ENCODE measurements around the gene RAB5A.

Gene RAB5A

DNA sequence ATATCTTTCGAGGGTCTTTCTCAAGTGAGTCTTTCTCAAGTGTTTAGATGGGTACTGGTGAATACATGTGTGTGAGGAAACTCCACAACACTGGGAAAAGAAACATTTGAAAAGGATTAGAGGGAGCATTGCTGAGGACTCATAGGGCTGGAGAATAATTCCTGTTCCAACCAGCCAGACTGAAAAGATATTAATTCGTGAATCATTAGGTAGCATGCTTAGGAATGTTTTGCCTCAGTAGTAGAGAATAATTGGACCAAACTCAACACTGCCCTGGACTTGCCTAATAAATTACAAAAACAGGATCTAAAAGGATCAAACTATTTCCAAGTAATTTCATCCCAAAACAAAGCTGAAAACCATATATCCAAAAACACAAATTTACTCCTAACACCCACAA is 47.9 kb downstream of the RAB5A start:
- no peak overlapping the region for H3K4me3 ChIP-seq (ENCODE audit: control insufficient read depth, low read depth, low read length)
- TF ChIP-seq, protein P1, sequence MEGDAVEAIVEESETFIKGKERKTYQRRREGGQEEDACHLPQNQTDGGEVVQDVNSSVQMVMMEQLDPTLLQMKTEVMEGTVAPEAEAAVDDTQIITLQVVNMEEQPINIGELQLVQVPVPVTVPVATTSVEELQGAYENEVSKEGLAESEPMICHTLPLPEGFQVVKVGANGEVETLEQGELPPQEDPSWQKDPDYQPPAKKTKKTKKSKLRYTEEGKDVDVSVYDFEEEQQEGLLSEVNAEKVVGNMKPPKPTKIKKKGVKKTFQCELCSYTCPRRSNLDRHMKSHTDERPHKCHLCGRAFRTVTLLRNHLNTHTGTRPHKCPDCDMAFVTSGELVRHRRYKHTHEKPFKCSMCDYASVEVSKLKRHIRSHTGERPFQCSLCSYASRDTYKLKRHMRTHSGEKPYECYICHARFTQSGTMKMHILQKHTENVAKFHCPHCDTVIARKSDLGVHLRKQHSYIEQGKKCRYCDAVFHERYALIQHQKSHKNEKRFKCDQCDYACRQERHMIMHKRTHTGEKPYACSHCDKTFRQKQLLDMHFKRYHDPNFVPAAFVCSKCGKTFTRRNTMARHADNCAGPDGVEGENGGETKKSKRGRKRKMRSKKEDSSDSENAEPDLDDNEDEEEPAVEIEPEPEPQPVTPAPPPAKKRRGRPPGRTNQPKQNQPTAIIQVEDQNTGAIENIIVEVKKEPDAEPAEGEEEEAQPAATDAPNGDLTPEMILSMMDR (conservative IDR thresholded peaks at IDR 0.05; ENCODE audit: control insufficient read depth, insufficient read depth, low read depth, low read length): no peak
- DNase-seq (ENCODE audit: low read depth): peak; percentile 12

DNA sequence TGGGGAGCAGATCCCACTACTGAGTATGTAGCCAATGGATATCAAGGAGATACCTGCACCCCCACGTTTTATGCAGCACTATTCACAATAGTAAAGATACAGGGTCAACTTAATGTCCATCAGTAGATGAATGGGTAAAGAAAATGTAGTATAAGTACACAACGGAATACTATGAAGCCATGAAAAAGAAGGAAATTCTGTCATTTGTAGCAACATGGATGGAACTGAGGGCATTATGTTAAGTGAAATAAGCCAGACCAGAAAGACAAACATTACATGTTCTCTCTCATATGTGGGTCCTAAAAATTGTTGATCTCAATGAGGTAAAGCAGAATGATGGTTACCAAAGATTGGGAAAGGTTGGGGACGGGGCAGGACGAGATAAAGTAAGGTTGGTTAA is 50.6 kb downstream of the RAB5A start:
- DNase-seq (ENCODE audit: low read depth): no peak
- TF ChIP-seq, protein P1 (conservative IDR thresholded peaks at IDR 0.05; ENCODE audit: control insufficient read depth, insufficient read depth, low read depth, low read length): no peak
- H3K4me3 ChIP-seq (ENCODE audit: control insufficient read depth, low read depth, low read length): no peak overlapping the region

DNA sequence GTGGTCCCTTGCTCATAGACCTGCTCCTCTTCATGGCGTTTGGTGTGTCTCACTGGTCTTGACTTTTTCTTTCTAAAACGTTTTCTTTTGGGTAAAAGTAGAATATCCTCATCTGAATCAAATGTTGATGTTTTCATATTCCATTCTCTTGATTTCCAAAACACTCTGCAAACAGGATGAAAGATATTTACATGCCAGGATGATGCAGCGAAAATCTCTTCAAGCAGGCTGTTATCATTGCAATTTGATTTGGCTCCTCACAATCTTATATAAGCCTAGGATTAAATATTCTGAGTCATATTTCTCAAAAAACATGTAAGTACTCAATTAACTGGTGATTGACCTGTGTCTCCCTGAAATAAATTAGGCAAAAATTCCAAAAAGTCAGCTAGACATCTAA is 55.0 kb downstream of the RAB5A start:
- no peak for DNase-seq (ENCODE audit: low read depth)
- TF ChIP-seq, protein P1 (conservative IDR thresholded peaks at IDR 0.05; ENCODE audit: control insufficient read depth, insufficient read depth, low read depth, low read length): no peak
- H3K4me3 ChIP-seq (ENCODE audit: control insufficient read depth, low read depth, low read length): no peak overlapping the region

DNA sequence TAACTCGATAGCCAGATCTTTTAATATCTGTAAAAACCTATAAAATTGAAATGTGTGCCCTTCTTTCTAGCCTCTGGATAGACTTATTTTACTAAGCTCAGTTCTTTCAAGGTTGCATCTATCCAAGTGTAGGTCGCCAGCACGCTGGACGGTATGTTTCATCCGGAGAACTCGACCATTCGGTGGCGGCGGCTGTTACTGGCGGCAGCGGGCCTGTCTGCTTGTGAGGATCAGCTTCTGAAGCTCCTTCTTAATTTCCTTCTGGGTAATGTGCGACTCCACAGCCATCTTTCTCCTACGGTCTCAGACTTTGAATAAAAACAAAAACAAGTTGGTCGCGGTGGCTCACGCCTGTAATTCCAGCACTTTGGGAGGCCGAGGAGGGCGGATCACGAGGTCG is 61.1 kb downstream of the RAB5A start:
- no peak for DNase-seq (ENCODE audit: low read depth)
- H3K4me3 ChIP-seq (ENCODE audit: control insufficient read depth, low read depth, low read length): no peak overlapping the region
- TF ChIP-seq, protein P1 (conservative IDR thresholded peaks at IDR 0.05; ENCODE audit: control insufficient read depth, insufficient read depth, low read depth, low read length): no peak

DNA sequence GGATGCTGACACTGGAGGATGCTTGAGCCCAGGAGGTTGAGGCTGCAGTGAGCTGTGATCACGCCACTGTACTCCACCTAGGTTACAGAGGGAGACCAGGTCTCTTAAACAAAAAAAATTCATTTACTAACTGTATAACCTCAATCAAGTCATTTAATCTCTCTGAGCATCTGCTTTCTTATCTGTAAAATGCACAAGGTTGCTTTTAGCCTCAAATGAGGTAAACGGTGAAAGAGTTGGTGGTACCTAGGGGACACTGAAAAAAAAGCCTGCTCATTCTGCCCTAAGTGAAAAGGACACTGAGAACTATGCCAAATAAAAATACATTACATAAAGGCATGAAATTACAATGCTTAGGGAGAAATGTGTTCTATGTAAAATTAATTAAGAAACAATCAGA is 61.7 kb downstream of the RAB5A start:
- no peak for DNase-seq (ENCODE audit: low read depth)
- no peak overlapping the region for H3K4me3 ChIP-seq (ENCODE audit: control insufficient read depth, low read depth, low read length)
- TF ChIP-seq, protein P1 (conservative IDR thresholded peaks at IDR 0.05; ENCODE audit: control insufficient read depth, insufficient read depth, low read depth, low read length): no peak

DNA sequence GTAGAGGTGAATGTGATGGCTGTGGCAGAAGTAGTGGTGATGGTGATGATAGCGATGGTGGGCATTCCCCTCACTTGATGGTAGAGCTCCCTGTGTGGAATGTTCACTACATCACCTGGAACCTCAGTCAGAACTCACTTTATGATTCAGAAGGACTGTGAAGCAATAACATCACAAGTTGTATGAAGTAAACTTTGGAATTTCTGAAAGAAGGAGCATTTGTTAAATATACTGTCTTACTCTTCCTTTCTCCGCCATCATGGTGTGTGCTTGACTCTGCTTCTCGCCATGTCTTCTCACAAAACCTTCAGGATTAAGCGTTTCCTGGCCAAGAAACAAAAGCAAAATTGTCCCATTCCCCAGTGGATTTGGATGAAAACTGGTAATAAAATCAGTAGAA is 65.3 kb downstream of the RAB5A start, which contains the start of gene PP2D1:
TSS of gene PP2D1 (minus strand) at position 101 of the 400 bp plus-strand sequence. CDS start 192 bp downstream, outside the sequence.
- DNase-seq (ENCODE audit: low read depth): no peak
- TF ChIP-seq, protein P1 (conservative IDR thresholded peaks at IDR 0.05; ENCODE audit: control insufficient read depth, insufficient read depth, low read depth, low read length): no peak
- H3K4me3 ChIP-seq (ENCODE audit: control insufficient read depth, low read depth, low read length): no peak within 1 kb of the TSS

DNA sequence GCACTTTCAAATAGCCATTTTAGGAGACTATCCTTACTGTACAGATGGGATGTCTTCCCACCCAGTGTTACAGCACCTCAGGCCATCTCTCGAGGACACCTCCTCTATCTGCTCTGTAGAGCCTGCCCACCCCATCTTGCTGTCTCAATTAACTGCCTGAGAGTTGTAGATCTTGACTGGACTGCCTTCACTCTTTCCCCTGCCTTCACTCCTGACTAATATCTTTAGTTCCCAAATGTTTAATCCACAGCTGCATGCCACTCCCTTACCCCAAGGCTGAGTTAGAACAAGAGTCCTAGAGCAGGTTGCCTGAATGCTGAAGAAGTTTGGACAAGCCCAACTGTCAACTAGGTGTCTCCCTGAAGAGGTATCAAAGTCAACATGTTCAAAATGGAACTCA is 66.5 kb downstream of the RAB5A start:
- TF ChIP-seq, protein P1 (conservative IDR thresholded peaks at IDR 0.05; ENCODE audit: control insufficient read depth, insufficient read depth, low read depth, low read length): no peak
- H3K4me3 ChIP-seq (ENCODE audit: control insufficient read depth, low read depth, low read length): no peak overlapping the region
- no peak for DNase-seq (ENCODE audit: low read depth)

Data from fibroblast of mammary gland (primary cell).